Measurements from ENCODE around the gene KCNJ9. TPM values are rescaled to one million over a fixed set of nuclear protein-coding genes. Genes with fewer than 3 reads are reported as not detected.

Gene KCNJ9
- total RNA-seq, 1 donor from 2014 or later = 0.05 TPM

DNA sequence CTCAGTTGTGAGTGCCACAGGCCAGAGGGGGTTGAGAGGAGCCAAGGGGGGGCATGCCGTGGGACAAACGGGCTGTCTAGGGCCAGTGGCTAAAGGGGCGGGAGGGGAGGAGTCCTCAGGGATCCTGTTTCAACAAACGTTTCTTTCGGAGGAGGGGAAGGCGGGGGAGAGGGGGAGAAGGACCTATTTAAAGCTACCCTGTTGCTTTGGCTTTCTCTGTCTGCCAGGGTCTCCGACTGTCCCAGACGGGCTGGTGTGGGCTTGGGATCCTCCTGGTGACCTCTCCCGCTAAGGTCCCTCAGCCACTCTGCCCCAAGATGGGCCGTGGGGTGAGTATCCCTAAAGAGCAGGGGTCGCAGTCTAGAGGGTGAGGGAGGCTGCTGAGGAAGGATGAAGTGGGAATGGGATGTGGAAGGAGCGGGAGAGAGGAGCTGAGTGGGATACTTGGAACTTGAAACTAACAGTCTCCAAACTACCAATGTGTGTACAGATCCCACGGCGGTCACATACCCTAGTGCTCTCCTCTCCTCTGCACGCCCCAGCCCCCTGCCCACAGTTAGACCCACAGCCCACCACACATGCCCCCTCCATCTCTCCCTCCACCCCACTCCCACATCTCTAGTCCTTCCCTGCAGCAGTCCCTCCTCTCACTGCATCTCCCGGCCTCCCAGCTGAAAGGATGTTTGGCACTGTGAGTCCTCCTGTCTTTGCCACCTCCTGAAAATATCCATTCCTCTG lies 34.4 kb downstream of the KCNJ9 start, which contains the start of gene ATP1A2:
Gene ATP1A2, plus strand, starts transcription at position 215 of the 738 bp plus-strand sequence. Its CDS starts 103 bp downstream, at position 318.
- DNase-seq (ENCODE audit: low spot score) = no peak
- TF ChIP-seq, protein P1, sequence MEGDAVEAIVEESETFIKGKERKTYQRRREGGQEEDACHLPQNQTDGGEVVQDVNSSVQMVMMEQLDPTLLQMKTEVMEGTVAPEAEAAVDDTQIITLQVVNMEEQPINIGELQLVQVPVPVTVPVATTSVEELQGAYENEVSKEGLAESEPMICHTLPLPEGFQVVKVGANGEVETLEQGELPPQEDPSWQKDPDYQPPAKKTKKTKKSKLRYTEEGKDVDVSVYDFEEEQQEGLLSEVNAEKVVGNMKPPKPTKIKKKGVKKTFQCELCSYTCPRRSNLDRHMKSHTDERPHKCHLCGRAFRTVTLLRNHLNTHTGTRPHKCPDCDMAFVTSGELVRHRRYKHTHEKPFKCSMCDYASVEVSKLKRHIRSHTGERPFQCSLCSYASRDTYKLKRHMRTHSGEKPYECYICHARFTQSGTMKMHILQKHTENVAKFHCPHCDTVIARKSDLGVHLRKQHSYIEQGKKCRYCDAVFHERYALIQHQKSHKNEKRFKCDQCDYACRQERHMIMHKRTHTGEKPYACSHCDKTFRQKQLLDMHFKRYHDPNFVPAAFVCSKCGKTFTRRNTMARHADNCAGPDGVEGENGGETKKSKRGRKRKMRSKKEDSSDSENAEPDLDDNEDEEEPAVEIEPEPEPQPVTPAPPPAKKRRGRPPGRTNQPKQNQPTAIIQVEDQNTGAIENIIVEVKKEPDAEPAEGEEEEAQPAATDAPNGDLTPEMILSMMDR (IDR thresholded peaks at IDR 0.05; ENCODE audit: unreplicated experiment) = no peak
- Mint-ChIP-seq H3K36me3 (ENCODE audit: low read depth, unreplicated experiment) (peaks cover 4% of the 10 kb centered on the region), H3K4me1 (ENCODE audit: unreplicated experiment) (peaks cover 15% of the 10 kb centered on the region), H3K9me3 (ENCODE audit: unreplicated experiment) (no peaks in the 10 kb centered on the region), H3K27ac (ENCODE audit: unreplicated experiment) (no peak within 1 kb of the TSS), H3K27me3 (ENCODE audit: unreplicated experiment) (peaks cover 11% of the 10 kb centered on the region), H3K4me3 (ENCODE audit: unreplicated experiment) (no peak within 1 kb of the TSS)

DNA sequence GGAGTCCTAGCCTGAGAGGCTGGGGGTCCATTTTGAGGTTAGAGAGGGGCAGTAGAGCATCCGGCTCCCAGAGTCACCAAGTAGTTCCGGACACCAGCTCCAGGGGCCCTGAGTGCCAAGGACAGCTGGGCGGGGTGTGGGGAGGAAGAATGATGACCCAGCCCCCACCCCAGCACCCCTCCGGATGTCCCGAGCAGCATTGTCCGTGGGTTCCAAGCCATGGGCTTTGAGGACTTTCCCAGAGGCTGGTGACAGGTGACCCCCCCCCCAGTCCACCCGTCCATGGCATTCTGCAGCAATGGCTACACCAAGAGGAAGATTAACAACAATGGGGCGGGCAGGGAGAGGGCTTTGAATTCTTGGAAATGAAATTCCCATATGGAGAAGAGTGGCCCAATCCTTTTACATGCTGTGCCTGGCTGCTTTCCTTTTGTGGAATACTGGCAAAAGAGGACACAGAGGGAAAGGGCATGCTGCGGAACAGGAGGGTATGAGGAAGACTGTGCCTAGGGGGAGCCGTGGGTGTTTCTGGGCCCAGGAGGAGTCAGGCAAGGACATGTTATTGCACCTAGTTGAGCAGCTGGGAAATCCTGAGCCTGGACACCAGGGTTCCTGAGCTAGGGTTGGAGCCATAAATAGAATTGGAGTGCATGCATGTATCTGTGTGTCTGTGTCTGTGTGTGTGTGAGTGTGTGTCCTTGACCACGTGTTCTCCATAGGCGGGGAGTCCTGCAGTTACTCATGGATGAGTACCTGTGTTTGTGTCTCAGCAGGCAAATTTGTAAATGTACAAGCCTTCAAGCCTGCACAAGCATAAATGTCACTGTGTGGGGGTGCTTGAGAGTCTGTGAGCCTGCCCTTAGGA lies 35.2 kb downstream of the KCNJ9 start:
- no peak overlapping the region for H3K27ac Mint-ChIP-seq (ENCODE audit: unreplicated experiment)

DNA sequence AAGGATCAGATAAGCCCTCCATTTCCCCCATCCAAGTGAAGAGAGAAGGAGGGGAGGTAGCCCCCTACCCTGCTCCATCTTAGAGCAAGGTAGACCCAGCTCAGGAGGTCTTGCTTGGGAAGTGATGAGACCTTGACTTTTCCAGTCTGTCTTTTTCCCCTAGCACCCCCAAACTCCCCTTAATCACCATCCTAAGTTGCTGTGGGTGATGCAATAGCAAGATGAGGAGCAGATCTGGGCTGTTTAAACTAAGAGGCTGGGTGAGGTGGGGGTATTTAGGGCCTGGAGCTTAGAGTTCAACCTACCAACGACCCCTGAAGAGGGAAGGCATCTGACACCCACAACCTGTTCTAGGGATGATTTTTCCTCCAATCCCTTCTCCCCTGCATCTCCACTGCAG lies 36.0 kb downstream of the KCNJ9 start:
- Mint-ChIP-seq H3K27ac (ENCODE audit: unreplicated experiment) (no peak overlapping the region), H3K4me3 (ENCODE audit: unreplicated experiment) (no peak overlapping the region)
- TF ChIP-seq, protein P1 (IDR thresholded peaks at IDR 0.05; ENCODE audit: unreplicated experiment) = no peak

More for the DNA sequence above, 35.2 kb downstream of the KCNJ9 start:
- no peak for DNase-seq (ENCODE audit: low spot score)
- TF ChIP-seq, protein P1 (IDR thresholded peaks at IDR 0.05; ENCODE audit: unreplicated experiment) = no peak
- Mint-ChIP-seq H3K36me3 (ENCODE audit: low read depth, unreplicated experiment) (peaks cover 4% of the 10 kb centered on the region), H3K4me1 (ENCODE audit: unreplicated experiment) (peaks cover 15% of the 10 kb centered on the region), H3K9me3 (ENCODE audit: unreplicated experiment) (no peaks in the 10 kb centered on the region), H3K4me3 (ENCODE audit: unreplicated experiment) (no peak overlapping the region), H3K27me3 (ENCODE audit: unreplicated experiment) (peaks cover 11% of the 10 kb centered on the region)

DNA sequence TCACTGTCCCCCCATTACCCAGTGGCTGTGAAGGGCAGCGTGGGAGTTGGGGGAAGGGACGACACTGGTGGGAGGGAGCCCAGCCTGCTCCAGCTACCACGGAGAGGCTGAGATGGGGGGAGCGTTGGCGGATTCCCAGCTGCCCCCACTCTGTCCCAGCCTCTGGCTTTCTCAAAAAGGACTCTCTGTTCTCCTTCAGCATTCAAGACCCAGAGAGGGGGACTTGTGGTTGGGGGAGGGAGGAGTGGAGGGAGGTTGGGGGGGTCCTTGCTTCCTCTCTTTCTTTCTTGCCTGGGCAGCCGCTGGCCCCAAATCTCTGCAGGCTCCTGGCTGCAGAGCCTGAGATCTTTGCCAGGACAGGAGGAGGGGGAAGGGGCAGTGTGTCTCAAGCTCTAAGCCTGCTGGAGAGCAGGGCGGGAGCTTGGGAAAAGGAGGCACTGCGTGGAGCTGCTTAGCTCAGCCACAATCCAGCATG lies 36.4 kb downstream of the KCNJ9 start:
- TF ChIP-seq, protein P1 (IDR thresholded peaks at IDR 0.05; ENCODE audit: unreplicated experiment) = no peak
- Mint-ChIP-seq H3K27ac (ENCODE audit: unreplicated experiment) (no peak overlapping the region), H3K9me3 (ENCODE audit: unreplicated experiment) (no peaks in the 10 kb centered on the region), H3K4me3 (ENCODE audit: unreplicated experiment) (no peak overlapping the region), H3K27me3 (ENCODE audit: unreplicated experiment) (peaks cover 10% of the 10 kb centered on the region), H3K36me3 (ENCODE audit: low read depth, unreplicated experiment) (peaks cover 4% of the 10 kb centered on the region), H3K4me1 (ENCODE audit: unreplicated experiment) (peaks cover 15% of the 10 kb centered on the region)
- no peak for DNase-seq (ENCODE audit: low spot score)

More for the DNA sequence above, 36.0 kb downstream of the KCNJ9 start:
- peaks cover 4% of the 10 kb centered on the region for H3K36me3 Mint-ChIP-seq (ENCODE audit: low read depth, unreplicated experiment)
- peaks cover 15% of the 10 kb centered on the region for H3K4me1 Mint-ChIP-seq (ENCODE audit: unreplicated experiment)
- H3K27me3 Mint-ChIP-seq (ENCODE audit: unreplicated experiment) = peaks cover 12% of the 10 kb centered on the region
- no peak for DNase-seq (ENCODE audit: low spot score)
- no peaks in the 10 kb centered on the region for H3K9me3 Mint-ChIP-seq (ENCODE audit: unreplicated experiment)
